Fibroblast of lung (primary cell): ENCODE measurements around the gene FLNA. TPM values are rescaled to one million over a fixed set of nuclear protein-coding genes. Genes with fewer than 3 reads are reported as not detected.
"Not testable (repeated sequence)": the region's sequence is repeated elsewhere in the genome, so short reads cannot be mapped to it uniquely, and the experiment has no call there.

ENCODE experiments used
- DNase-seq, 2 donors: peaks; one replicate each; pipeline versions ENCODE4 v3.0.0 to v3.0.0-alpha.2; 2010; ENCODE audit warnings: low read depth in 2 of 2
- H2AFZ ChIP-seq: 2 replicates; pipeline ENCODE4 v1.5.1; 2012; ENCODE audit warnings: low read length, control low read depth, inconsistent platforms
- H3K27ac ChIP-seq: 2 replicates; pipeline ENCODE4 v1.5.1; 2011; ENCODE audit warnings: low read length, control low read depth; ENCODE audit not compliant: insufficient read depth
- H3K27me3 ChIP-seq: 2 replicates; pipeline ENCODE4 v1.5.1; 2011; ENCODE audit warnings: mild to moderate bottlenecking, low read length; ENCODE audit not compliant: control insufficient read depth, insufficient read depth
- H3K36me3 ChIP-seq: 2 replicates; pipeline ENCODE4 v1.5.1; 2011; ENCODE audit warnings: low read length; ENCODE audit not compliant: control insufficient read depth, insufficient read depth
- H3K4me1 ChIP-seq: 2 replicates; pipeline ENCODE4 v1.5.1; 2011; ENCODE audit warnings: low read length; ENCODE audit not compliant: control insufficient read depth, insufficient read depth; ENCODE audit errors: extremely low read depth
- H3K4me2 ChIP-seq: 2 replicates; pipeline ENCODE4 v1.5.1; 2011; ENCODE audit warnings: low read length, control low read depth; ENCODE audit not compliant: insufficient read depth; ENCODE audit errors: extremely low read depth
- H3K4me3 ChIP-seq, 4 experiments: fragments of 200-600 bp in 1 of 4; sonication (generic) in 1 of 4; replicated peaks in 1 of 4; 2 replicates each; pipeline ENCODE4 v1.5.1; 2011 to 2016; ENCODE audit warnings: low read length in 4 of 4, low read depth in 3 of 4, mild to moderate bottlenecking in 3 of 4, control low read depth in 2 of 4, inconsistent platforms in 1 of 4, mixed read lengths in 1 of 4; ENCODE audit not compliant: insufficient read depth in 1 of 4; ENCODE audit errors: control extremely low read depth in 1 of 4
- H3K79me2 ChIP-seq: 2 replicates; pipeline ENCODE4 v1.5.1; 2012; ENCODE audit warnings: mild to moderate bottlenecking, low read length, inconsistent platforms; ENCODE audit not compliant: control insufficient read depth, insufficient read depth
- H3K9ac ChIP-seq: 2 replicates; pipeline ENCODE4 v1.5.1; 2011; ENCODE audit warnings: mild to moderate bottlenecking, low read length, control low read depth; ENCODE audit not compliant: insufficient read depth
- H3K9me3 ChIP-seq: 2 replicates; pipeline ENCODE4 v1.5.1; 2012; ENCODE audit warnings: low read depth, low read length; ENCODE audit not compliant: control insufficient read depth, insufficient read depth
- H4K20me1 ChIP-seq: 2 replicates; pipeline ENCODE4 v1.5.1; 2011; ENCODE audit warnings: low read length; ENCODE audit not compliant: control insufficient read depth, insufficient read depth; ENCODE audit errors: extremely low read depth
- CTCF ChIP-seq, 2 donors: IDR thresholded peaks in 1 of 2; conservative IDR thresholded peaks in 1 of 2; 1 replicate in 1 of 2; 2 replicates in 1 of 2; pipeline ENCODE4 v1.5.1; 2011 to 2012; ENCODE audit warnings: low read length in 2 of 2, control low read depth in 1 of 2, inconsistent platforms in 1 of 2, low read depth in 1 of 2, mild to moderate bottlenecking in 1 of 2
- EZH2 ChIP-seq: IDR thresholded peaks from 2 replicates; pipeline ENCODE4 v1.5.1; 2012; ENCODE audit warnings: low read length, control low read depth, mild to moderate bottlenecking; ENCODE audit errors: missing control alignments
- polyA plus RNA-seq, 2 donors: library from polyadenylated mRNA; depleted of rRNA in 1 of 2; stranded (reverse) in 1 of 2; unstranded in 1 of 2; fragments of >200 nt; gene quantifications; 2 replicates each; pipeline ENCODE4 v1.2.1, GENCODE V29; 2011 to 2012; ENCODE audit warnings: missing spikeins in 1 of 2
- total RNA-seq: library from RNA; depleted of rRNA; stranded (reverse); fragments of >200 nt; gene quantifications from 2 replicates; pipeline ENCODE4 v1.2.1, GENCODE V29; 2014

Gene FLNA
- total and polyA plus RNA-seq, 2 donors (not counting 1 experiment from before 2014, with no cell fraction given) = 799 to 2,728 TPM

- peak within 1 kb of the TSS; percentile 88 for H3K4me2 ChIP-seq
- H3K27ac ChIP-seq = peak within 1 kb of the TSS; percentile 98
- no peaks in the 10 kb centered on the region for H3K4me1 ChIP-seq
- H3K9ac ChIP-seq = peak within 1 kb of the TSS; percentile 90
- H4K20me1 ChIP-seq = no peaks in the 10 kb centered on the region
- DNase-seq = peak; percentile 95 to 98
- H3K79me2 ChIP-seq = peaks cover 20% of the 10 kb centered on the region
- no peaks in the 10 kb centered on the region for H3K9me3 ChIP-seq
- peak within 1 kb of the TSS; percentile 61 to 96 (median 72) for H3K4me3 ChIP-seq
- no peaks in the 10 kb centered on the region for H3K27me3 ChIP-seq
- no peak within 1 kb of the TSS for H2AFZ ChIP-seq
- peaks cover 4% of the 10 kb centered on the region for H3K36me3 ChIP-seq
- TF ChIP-seq EZH2 (no peak), CTCF (conservative IDR thresholded peaks at IDR 0.05 in 1 of 2, IDR thresholded peaks at IDR 0.05 in 1 of 2; ENCODE audit: low read depth in 1 of 2, low read length in 2 of 2) (no peak)
Observed at GRCh38 chrX:154397888-154398667, 23.6 kb upstream of the FLNA start, which contains the start of gene RPL10. RPL10 (plus strand) TSS chrX:154398377; CDS start chrX:154398520, 143 bp downstream.

GRCh38 chrX:154396973-154397887, 22.8 kb upstream of the FLNA start:
- Histone ChIP-seq H2AFZ (no peak overlapping the region), H4K20me1 (no peaks in the 10 kb centered on the region), H3K36me3 (peaks cover 4% of the 10 kb centered on the region), H3K9me3 (no peaks in the 10 kb centered on the region), H3K27ac (peak overlapping the region; percentile 98), H3K9ac (peak overlapping the region; percentile 90), H3K4me2 (peak overlapping the region; percentile 85), H3K4me3 (peak overlapping the region; percentile 50 to 96 (median 60)), H3K27me3 (no peaks in the 10 kb centered on the region), H3K79me2 (peaks cover 20% of the 10 kb centered on the region), H3K4me1 (no peaks in the 10 kb centered on the region)
- TF ChIP-seq CTCF (conservative IDR thresholded peaks at IDR 0.05 in 1 of 2, IDR thresholded peaks at IDR 0.05 in 1 of 2; ENCODE audit: low read depth in 1 of 2, low read length in 2 of 2) (no peak), EZH2 (no peak)
- peak; percentile 54 to 60 for DNase-seq

- not testable (repeated sequence) for H3K9me3 ChIP-seq, H2AFZ ChIP-seq, H4K20me1 ChIP-seq, H3K4me2 ChIP-seq, H3K4me3 ChIP-seq, H3K9ac ChIP-seq, H3K27ac ChIP-seq, H3K36me3 ChIP-seq, H3K4me1 ChIP-seq, H3K27me3 ChIP-seq, DNase-seq
- peaks cover 20% of the 10 kb centered on the region for H3K79me2 ChIP-seq
Observed at GRCh38 chrX:154396363-154396762, 21.9 kb upstream of the FLNA start.

GRCh38 chrX:154389812-154390747, 15.6 kb upstream of the FLNA start:
- not testable (repeated sequence) for H3K4me2 ChIP-seq, H3K4me1 ChIP-seq, H3K4me3 ChIP-seq, H4K20me1 ChIP-seq, H2AFZ ChIP-seq, H3K36me3 ChIP-seq, H3K79me2 ChIP-seq, DNase-seq, H3K27me3 ChIP-seq, H3K27ac ChIP-seq, H3K9ac ChIP-seq, H3K9me3 ChIP-seq
